ENCODE results near the gene PCYOX1L.

- TF ChIP-seq POLR2A (IDR thresholded peaks at IDR 0.05; ENCODE audit: low read length) (no peak), GATA1 (IDR thresholded peaks at IDR 0.05; ENCODE audit: low read depth, low read length) (no peak)
These were observed 51.6 kb downstream of the PCYOX1L start for GRCh38 chr5:149409268-149409948.

Data from erythroblast (primary cell).